Left forelimb (tissue), 1 donor: ENCODE results near the gene OR51M1.
"Not testable (repeated sequence)": the region's sequence is repeated elsewhere in the genome, so short reads cannot be mapped to it uniquely, and the experiment has no call there.

Experiments
- DNase-seq: peaks from one replicate; pipeline ENCODE4 v3.0.0-alpha.2; 2018; ENCODE audit warnings: low spot score

The OR51M1 gene, protein sequence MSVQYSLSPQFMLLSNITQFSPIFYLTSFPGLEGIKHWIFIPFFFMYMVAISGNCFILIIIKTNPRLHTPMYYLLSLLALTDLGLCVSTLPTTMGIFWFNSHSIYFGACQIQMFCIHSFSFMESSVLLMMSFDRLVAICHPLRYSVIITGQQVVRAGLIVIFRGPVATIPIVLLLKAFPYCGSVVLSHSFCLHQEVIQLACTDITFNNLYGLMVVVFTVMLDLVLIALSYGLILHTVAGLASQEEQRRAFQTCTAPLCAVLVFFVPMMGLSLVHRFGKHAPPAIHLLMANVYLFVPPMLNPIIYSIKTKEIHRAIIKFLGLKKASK

GRCh38 chr11:5383576-5383975 lies at the start of gene OR51M1:
Gene OR51M1 (plus strand): TSS chr11:5383812. CDS start chr11:5389399, 5,587 bp downstream.
- DNase-seq, result no peak

DNA sequence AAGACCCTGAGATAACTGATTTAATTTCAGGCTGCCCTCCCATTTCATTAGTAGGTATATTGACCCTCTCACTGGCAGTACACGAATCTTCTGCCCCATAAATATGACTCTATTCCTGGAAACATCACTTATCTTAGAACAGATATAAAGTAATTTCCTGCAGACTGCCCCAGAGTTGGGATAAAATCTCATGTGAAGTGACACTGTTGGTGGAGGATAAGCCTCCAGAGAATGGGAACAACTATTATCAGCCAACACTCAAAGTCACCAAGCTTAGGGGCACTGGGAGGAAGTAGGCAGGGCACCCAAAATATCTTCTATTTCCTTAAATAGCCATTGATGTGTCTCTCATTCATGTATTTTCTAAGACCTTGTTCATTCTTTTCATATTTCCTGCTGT lies 48.4 kb upstream of the OR51M1 start:
- no peak for DNase-seq

GRCh38 chr11:5336331-5336730 lies 47.3 kb upstream of the OR51M1 start:
- no peak for DNase-seq

DNA sequence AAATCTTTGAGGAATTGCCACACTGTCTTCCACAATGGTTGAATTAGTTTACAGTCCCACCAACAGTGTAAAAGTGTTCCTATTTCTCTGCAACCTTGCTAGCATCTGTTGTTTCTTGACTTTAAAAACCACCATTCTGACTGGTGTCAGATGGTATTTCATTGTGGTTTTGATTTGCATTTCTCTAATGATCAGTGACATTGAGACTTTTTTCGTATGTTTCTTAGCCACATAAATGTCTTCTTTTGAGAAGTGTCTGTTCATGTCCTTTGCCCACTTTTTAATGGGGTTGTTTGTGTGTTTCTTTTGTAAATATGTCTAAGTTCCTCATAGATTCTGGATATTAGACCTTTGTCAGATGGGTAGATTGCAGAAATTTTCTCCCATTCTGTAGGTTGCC lies 46.4 kb upstream of the OR51M1 start:
- DNase-seq, result not testable (repeated sequence)

GRCh38 chr11:5339771-5340322 lies 43.8 kb upstream of the OR51M1 start:
- DNase-seq, result no peak

DNA sequence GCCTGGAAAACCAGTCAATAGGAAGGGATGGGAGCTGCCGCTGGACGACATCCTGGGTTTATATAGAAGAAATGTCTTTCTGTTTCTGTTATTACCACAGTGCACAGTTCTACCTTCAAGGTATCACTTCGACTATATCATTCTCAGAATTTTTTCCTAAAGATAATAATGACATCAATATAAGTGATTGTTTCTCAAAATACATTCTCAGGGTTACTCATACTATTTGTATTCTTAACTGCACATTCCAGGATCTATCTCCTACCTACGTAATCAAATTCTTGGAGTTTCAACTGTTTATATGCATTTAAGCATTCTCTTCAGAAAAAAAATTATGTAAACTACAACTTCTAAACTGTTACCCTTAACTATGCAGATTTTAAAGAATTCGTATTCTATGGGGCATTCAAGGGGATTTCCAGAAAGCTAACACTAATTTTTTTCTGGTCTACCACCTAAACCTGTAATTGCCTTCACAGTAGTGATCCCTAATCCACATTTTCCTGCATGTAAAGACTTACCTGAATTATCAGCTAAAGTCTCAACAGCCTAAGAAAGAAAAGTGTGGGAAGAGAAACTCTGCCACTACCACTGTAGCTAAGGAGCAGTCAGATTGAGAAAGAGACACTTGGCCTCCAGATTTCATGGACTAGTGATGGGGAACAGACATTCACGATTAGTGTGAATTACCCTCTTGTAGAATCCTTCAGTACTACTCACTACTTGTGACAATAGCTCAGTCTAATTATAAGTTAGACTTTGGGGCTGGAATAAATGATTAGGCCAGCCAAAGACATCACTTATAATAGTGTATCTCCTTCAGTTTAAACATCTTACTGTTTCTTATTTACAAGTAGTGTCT lies 39.9 kb upstream of the OR51M1 start, which contains the start of gene OR51B5:
Gene OR51B5, minus strand, starts transcription at position 51 of the 862 bp plus-strand sequence. Its CDS starts 0 bp downstream, at position 51.
- DNase-seq, result no peak

GRCh38 chr11:5345831-5346230 lies 37.8 kb upstream of the OR51M1 start:
- DNase-seq, result no peak

GRCh38 chr11:5348551-5349194 lies 34.9 kb upstream of the OR51M1 start:
- no peak for DNase-seq

DNA sequence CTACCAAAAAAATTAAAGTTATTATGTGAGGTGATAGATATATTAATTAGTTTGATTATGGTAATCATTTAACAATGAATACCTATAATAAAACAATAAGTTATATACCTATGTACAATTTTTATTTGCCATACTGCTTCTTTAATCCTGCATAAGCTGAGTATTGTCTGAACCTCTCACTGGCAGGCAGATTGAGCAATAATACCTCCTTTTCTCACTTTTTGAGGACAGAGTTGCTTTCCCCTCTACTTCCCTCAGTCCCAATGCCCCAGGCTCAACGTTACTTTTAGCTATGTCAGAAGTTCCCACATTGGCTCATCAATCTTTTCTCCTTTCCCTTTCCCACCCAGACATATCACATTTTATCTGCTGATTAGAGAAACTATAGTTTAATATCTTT lies 34.1 kb upstream of the OR51M1 start:
- DNase-seq, result no peak

DNA sequence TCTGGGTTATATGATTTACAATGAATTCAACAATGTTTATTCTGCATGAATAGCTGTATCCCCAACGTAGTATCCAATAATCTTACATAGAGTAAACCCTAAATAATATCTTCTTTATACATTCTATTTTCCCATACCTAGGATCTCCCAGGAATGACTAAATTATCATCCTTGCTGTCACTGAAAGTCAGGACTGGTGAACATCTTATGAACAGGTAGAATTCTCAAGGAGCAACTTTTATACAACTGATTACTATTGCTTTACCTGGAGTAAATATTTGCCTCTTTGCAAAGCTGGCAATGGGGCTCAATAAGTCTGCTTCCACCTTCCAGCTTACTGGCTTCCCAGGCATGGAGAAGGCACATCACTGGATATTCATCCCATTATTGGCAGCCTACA lies 32.4 kb upstream of the OR51M1 start, which contains the start of gene OR51B6:
Gene OR51B6, plus strand, starts transcription at position 301 of the 400 bp plus-strand sequence. Its CDS starts 0 bp downstream, at position 301.
- no peak for DNase-seq

DNA sequence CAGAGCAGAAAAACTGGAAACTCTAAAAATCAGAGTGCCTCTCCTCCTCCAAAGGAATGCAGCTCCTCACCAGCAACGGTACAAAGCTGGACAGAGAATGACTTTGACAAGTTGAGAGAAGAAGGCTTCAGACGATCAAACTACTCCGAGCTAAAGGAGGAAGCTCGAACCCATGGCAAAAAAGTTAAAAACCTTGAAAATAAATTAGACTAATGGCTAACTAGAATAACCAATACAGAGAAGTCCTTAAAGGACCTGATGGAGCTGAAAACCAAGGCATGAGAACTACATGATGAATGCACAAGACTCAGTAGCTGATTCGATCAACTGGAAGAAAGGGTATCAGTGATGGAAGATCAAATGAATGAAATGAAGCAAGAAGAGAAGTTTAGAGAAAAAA lies 27.6 kb upstream of the OR51M1 start:
- not testable (repeated sequence) for DNase-seq

GRCh38 chr11:5362017-5362625 lies 21.5 kb upstream of the OR51M1 start:
- DNase-seq, result no peak

- DNase-seq, result no peak
Measured at GRCh38 chr11:5363679-5364078, 19.9 kb upstream of the OR51M1 start.

DNA sequence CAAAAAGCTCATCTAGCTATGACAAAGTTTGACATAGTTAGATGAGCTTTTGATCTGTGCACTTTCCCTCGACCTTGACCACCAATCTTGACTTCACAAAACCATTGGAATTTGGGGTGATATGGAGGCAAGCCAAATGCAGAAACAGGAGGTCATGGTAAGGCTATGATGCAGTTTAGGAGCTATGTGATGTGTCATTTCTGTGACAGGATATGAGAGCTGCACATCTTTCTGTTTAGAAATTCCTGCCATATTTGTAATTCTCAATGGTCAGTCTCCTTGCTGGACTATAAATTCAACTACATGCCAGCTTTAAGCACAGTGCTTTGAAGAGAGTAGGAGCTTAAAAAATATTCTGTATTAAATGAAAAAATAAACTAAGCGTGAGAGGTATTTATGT lies 19.4 kb upstream of the OR51M1 start:
- no peak for DNase-seq

DNA sequence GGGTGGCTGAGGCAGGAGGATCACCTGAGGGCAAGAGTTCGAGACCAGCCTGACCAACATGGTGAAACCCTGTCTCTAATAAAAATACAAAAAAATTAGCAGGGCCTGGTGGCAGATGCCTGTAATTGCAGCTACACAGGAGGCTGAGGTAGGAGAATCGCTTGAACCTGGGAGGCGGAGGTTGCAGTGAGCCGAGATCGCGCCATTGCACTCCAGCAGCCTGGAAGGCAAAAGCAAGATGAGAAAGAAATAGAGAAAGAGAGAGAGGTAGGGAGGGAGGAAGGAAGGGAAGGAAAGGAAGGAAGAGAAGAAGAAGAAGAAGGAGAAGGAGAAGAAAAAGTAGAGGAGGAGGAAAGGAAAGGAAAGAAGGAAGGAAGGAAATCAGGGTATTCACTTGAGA lies 17.2 kb upstream of the OR51M1 start:
- not testable (repeated sequence) for DNase-seq

GRCh38 chr11:5366856-5367255 lies 16.8 kb upstream of the OR51M1 start:
- no peak for DNase-seq

DNA sequence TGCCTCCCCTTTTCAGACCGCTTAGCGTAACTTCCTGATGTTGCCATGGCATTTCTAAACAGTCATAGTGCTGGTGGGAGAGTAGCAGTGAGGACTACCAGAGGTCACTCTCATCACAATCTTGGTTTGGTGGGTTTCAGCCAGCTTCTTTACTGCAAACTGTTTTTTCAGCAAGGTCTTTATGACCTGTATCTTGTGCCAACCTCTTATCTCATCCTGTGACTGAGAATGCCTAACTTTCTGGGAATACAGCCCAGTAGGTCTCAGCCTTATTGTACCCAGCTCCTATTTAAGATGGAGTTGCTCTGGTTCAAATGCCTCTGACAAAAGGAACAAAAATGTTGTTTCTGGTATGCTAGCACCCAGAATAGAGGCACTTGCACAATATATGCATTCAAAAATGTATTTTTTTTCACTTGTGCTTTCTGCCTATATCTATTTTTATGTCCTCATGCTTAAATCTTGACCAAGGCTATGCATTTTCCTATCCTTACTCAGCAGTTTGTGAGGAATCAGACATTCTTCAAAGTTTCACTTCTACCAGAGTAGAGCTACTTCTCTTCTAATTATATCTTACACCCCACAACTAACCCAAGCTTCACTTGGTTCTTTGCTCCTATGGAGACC lies 16.1 kb upstream of the OR51M1 start:
- DNase-seq, result no peak

- no peak for DNase-seq
Measured at GRCh38 chr11:5368502-5369043, 15.0 kb upstream of the OR51M1 start.

- DNase-seq, result no peak
Measured at GRCh38 chr11:5369789-5370188, 13.8 kb upstream of the OR51M1 start.

- DNase-seq, result no peak
Measured at GRCh38 chr11:5380740-5381342, 2.8 kb upstream of the OR51M1 start.

- DNase-seq, result no peak
Measured at GRCh38 chr11:5384335-5384734, 723 bp downstream of the OR51M1 start.
